ENCODE results near the gene LRP2. TPM values are rescaled to one million over a fixed set of nuclear protein-coding genes. Genes with fewer than 3 reads are reported as not detected.
"Not testable (repeated sequence)": the region's sequence is repeated elsewhere in the genome, so short reads cannot be mapped to it uniquely, and the experiment has no call there.

The LRP2 gene
- total RNA-seq = 0.14 TPM
- long read RNA-seq = 0 reads

DNA sequence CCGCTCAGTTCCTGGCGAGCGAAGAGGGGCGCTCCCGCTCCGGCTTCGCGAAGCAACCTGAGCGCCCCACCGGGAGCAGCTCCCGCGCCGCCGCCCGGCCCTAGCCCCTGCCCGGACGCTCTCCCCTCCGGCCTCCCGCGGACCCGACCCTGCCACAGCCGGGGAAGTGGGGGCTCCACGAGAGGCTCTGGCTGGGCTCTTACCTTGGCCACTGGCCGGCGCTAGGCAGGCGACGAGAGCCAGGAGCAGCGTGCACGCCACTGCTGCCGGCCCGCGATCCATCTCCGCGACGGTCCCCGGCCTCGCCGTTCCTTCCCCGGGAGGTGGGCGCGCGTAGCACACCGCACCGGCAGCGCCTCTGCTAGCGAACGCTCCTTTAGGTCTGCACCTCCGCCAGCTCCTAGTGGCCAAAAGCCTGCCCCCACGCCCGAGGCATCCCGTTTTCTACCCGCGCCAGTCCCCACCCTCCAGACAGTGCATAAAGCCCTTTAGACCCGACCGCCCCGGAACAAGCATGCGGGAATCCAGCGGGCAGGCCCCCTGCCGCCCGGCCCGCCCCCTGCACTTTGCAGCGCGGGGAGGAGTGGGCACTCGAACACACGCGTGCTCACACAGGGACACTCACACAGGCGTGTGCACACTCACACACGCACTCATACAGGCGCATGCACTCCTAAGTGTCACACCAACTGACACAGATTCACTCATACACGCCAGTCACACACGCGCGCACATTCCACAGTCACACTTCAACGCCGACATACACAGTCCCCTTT is at the start of gene LRP2:
TSS of gene LRP2 (minus strand) at position 417 of the 776 bp plus-strand sequence. CDS start at position 282, 135 bp downstream.
- DNase-seq (ENCODE audit: missing footprints) (peak; percentile 53), ATAC-seq (no peak)
- intact Hi-C loops (cut with DNase I) = no loop called here

DNA sequence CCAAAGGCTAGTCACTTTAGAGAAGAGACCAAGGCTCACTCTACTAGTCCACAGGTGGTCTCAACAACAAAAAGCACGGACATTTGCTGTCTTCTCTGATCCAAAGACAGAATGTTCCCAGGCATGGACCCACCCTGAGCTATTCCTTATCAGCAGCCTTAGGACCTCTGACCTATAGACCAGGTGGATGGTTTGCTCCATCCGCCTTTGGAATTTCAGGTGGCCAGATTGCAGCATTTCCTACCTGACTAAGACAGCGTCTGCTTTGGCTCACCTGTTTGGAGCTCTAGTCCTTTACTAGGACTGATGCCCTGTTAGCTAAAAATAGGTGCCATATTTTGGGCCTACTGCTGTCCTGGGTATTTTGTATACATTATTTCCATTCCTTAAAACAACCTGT is 44.6 kb upstream of the LRP2 start:
- intact Hi-C loops (cut with DNase I) = no loop called here
- no peak for ATAC-seq
- no peak for DNase-seq (ENCODE audit: missing footprints)

DNA sequence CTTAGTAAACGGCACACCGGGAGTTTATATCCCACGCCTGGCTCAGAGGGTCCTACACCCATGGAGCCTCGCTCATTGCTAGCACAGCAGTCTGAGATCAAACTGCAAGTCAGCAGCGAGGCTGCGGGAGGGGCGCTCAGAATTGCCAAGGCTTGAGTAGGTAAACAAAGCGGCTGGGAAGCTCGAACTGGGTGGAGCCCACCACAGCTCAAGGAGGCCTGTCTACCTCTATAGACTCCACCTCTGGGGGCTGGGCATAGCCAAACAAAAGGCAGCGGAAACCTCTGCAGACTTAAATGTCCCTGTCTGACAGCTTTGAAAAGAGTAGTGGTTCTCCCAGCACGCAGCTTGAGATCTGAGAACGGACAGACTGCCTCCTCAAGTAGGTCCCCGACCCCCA is 37.2 kb upstream of the LRP2 start:
- DNase-seq (ENCODE audit: missing footprints); ATAC-seq: not testable (repeated sequence)
- intact Hi-C loops (cut with DNase I) = loop anchor here (5.0 to 10.0 kb wide), 2 partner anchors 295 to 437 kb away; no protein-coding TSS in a partner anchor

DNA sequence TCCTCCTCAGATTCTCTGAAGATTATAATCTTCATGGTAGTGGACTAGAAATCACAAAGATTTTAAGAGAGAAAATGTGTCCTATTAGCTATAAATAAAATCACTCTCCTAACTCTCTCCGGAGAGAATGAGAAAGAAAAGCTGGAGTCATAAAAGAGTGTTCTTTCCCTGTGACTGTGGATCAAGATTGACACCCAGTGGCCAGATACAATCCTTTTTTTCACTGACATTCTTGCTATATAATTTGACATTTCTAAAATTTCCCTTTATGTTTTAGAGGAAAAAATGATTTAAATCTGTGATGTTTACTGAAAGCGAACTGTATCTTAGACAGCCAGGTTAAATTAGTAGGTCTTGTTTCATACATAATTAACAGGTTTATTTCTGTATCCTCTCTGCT is 35.4 kb upstream of the LRP2 start:
- intact Hi-C loops (cut with DNase I) = loop anchor here (5.0 to 10.0 kb wide), 2 partner anchors 293 to 435 kb away; no protein-coding TSS in a partner anchor
- DNase-seq (ENCODE audit: missing footprints) = no peak
- ATAC-seq = no peak

DNA sequence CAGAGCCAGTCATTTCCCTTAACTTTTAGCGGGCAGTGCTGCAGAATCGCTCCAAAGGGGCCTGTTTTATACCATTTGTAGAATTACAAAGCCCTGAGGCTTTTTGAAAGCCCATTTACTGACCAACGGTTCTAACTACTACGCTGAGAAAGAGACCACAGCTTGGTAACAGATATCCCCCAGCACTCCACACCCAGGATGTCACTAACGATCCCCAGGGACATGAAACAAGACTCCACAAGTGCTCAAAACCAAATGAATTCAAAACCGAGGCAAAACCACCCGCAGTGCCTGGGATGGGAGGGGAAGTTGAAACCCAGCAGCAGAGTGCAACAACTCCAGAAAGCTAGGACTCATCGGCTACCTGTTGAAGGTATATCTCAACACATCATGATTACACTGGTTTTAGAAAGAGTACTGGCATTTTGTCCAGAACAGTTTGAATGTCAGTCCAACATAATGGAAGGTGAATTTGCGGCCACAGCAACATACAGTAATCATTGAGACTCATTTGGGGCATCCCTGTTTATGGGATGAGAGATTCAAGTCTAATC is 33.6 kb upstream of the LRP2 start:
- ATAC-seq (no peak), DNase-seq (ENCODE audit: missing footprints) (no peak)
- intact Hi-C loops (cut with DNase I) = loop anchor here (5.0 to 10.0 kb wide), 2 partner anchors 291 to 434 kb away; no protein-coding TSS in a partner anchor

DNA sequence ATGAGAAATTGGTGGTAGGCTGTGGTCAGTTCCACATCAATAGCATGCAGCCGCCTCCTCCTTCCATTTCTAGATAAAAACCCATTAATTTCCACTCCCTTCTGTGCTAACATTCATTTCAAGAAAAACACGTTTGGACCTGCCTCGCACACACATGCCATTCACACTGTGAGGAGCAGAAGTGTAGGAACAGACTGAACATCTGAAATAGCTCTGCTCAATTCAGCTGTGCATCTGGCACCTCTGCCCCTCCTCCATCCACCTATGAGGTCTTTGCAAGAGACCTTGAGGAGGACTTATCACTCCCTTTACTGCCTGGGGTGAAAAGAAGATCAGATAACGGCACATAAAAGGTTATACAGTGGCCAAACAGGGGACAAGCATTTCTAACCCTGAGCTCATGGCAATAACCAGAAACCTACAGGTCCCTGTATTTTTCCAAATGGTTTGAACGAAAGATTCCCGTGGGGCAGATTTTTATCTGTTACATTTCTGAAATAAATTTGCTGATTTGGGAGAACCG is 30.8 kb upstream of the LRP2 start:
- intact Hi-C loops (cut with DNase I) = loop anchor here (10.0 kb wide), 1 partner anchor 288 kb away; no protein-coding TSS in a partner anchor
- ATAC-seq (no peak), DNase-seq (ENCODE audit: missing footprints) (no peak)

DNA sequence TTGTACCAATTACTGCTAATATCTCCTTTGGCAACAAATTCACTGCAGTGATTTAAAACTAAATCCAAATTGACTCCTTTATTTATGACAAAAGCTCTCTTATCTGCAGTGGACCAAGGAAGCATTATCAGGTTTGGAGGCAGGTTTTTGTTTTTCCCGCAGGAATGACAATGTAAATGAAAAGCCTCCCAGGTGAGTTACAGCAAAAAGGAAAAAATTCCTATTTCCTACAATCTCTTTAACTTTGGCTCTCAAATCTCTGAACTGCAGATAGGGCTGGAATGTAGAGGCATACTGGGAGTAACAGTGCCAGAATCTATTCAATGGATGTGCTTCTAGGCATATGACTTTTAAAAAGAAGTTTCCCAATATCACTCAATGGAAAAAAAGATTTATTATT is 28.9 kb upstream of the LRP2 start:
- ATAC-seq (no peak), DNase-seq (ENCODE audit: missing footprints) (no peak)
- intact Hi-C loops (cut with DNase I) = loop anchor here (10.0 kb wide), 1 partner anchor 286 kb away; no protein-coding TSS in a partner anchor

DNA sequence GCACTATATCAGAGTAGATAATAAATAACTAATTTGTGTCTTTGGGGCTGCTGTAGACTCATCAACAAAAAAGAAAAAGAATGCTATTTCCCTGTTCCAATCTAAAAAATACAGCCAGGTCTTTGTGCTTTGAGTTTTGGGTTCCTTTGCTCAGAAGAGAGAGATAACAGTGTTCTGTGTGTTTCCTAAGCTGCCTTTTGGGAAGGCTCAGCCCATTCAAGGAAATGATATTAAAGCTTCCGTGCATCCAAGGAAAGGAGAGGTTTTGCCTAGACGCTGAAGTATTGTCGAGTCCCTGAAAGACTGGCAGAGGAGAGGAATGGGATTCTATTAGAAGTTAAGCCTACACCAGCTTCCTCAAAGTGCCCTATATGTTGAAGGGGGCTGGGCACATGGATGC is 25.8 kb upstream of the LRP2 start:
- DNase-seq (ENCODE audit: missing footprints) = no peak
- intact Hi-C loops (cut with DNase I) = no loop called here
- ATAC-seq = no peak

DNA sequence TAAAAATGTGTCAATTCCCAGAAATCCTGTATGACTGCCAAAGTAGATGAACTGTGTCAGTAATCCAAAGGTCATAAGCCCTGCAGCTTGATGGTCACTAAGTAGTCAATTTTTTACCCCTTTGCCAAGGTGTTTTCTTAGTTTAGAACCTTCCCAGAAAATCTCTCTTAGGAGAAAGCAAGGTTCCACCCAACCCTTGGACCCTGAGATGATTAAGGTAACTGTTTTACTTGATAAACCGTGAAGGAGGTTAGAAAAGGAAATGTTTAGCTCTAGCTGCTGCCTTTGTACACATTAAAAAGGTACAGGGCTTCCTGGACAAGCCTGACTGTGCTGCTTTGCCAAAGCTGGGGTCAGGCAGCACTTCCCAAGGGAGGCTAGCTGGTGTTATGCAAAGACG is 24.4 kb upstream of the LRP2 start:
- DNase-seq (ENCODE audit: missing footprints) (no peak), ATAC-seq (no peak)
- intact Hi-C loops (cut with DNase I) = no loop called here

DNA sequence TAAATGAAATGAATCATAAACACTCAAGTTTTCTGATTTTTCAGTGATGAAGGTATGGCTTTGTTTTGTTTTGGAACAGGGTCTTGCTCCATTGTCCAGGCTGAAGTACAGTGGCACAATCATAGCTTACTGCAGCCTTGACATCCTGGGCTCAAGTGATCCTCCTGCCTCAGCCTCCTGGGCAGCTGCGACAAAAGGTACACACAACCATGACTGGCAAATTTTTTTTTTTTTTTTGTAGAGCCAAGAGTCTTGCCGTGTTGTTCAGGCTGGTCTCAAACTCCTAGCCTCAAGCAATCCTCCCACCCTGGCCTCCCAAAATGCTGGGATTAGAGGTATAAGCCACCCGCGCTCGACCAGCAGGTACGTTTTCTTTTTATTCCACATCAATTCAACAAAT is 22.5 kb upstream of the LRP2 start:
- intact Hi-C loops (cut with DNase I) = no loop called here
- DNase-seq (ENCODE audit: missing footprints) (no peak), ATAC-seq (no peak)

DNA sequence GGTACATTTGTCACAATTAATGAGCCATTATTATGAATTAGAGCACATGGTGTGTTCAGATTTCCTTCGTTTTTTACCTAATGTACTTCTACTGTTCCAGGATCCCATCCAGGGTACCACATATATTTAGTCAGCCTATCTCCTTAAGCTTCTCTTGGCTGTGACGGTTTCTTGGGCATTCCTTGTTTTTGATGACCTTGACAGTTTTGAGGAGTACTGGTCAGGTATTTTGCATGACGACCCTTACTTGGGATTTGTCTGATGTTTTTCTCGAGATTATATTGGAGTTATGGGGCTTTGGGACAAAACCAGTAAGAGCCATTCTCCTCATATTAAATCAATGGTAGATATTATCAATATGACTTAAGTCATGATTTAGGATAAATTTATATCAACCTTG is 10.2 kb upstream of the LRP2 start:
- intact Hi-C loops (cut with DNase I) = no loop called here
- no peak for DNase-seq (ENCODE audit: missing footprints)
- no peak for ATAC-seq

DNA sequence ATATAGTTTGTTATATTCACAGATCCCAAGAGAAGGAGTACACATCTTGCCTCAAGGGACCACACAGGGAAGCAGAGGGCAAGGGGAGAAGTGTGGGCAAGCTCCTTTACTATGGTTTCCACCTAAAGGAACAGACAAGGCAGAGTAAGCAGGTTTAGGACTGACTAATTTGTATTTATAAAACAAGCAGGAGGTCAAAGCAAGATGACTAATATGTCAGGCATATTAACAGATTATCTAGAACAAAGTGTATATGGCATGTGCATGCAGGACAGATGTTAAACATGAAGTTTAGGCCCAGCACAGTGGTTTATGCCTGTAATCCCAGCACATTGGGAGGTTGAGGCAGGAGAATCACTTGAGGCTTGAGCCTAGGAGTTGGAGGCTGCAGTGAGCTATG is 3.7 kb upstream of the LRP2 start:
- intact Hi-C loops (cut with DNase I) = no loop called here
- no peak for DNase-seq (ENCODE audit: missing footprints)

DNA sequence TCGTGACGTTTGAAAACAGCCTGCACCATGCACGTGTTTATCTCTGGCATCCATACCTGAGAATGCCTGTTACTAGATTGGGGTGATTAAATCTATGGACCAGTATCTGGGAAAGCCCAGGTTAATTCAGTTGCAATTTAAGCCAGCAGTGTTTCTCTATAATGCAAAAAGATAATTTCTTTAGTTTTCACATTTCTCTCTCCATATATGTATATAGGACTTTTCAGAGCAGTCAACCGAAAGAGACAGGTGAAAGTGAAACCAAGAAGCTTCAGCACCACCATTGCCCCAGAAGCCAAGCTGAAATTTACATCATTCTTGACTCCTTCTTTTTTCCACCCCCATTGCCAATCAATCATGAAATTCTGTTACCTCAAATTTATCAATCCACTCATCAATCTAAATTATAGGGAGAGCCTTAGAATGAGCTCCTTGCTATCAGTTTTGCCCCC is 2.7 kb upstream of the LRP2 start:
- no peak for ATAC-seq
- no peak for DNase-seq (ENCODE audit: missing footprints)
- intact Hi-C loops (cut with DNase I) = no loop called here

More for the DNA sequence above, 3.7 kb upstream of the LRP2 start:
- ATAC-seq = no peak

DNA sequence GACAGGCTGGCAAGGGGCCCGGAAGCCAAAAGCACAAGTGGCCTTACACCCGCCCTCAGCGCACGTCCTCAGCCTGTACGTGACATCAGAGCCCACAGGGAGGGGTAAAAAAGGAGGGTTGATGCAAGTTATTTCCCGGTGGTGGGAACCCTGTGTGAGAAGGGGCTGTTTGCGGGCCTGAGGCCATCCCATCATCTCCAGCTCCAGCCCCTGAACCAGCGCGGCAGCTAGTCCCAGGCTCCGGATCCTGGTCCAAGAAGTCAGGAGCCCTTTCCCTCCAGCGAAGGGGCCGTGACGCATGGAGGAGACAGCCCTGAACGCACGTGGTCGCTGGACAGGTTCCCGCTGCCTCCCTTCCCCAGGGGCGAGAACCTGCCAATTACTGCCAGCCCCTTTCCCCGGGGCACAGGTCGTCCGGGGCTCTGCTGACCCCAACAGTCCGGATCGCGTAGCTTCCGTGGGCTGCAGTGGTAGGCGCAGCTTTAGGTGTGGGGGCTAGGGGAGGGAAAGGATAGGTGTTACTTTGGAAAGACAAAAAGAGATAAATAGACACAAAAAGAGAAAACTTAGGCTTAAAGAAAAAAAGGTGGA is 1.3 kb upstream of the LRP2 start:
- ATAC-seq (no peak), DNase-seq (ENCODE audit: missing footprints) (peak; percentile 59)
- intact Hi-C loops (cut with DNase I) = no loop called here

DNA sequence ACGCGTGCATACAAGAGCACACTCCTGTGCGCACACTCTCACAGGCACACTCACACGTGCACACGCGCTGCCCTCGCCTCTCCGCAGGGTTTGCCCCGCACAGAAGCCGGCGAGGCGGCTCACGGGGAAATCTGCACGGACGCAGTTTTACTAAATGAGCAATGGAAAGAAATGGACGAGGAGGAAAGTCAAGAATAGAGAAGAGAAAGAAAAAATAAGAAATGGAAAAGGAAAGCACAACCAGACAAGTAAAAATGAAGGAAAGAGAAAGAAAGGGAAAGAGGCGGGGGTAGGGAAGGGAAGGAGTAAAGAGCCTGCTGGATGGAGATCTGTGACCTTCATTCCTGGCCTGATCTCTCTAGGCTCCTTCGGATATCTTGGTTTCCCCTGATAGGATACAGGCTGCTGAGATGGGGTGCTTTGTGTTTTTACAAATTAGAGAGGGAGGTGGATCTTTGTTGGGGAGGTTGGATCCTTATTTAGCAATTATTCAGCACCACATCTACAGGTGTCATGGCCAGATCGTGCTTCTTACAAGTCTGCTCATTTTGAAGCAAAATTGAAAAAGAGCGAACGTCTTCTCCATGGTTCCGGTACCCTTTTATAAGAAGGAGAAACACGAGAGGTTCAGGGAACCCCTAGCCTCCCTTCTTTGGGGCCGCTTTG is 693 bp upstream of the LRP2 start:
- intact Hi-C loops (cut with DNase I) = no loop called here
- no peak for ATAC-seq
- no peak for DNase-seq (ENCODE audit: missing footprints)

DNA sequence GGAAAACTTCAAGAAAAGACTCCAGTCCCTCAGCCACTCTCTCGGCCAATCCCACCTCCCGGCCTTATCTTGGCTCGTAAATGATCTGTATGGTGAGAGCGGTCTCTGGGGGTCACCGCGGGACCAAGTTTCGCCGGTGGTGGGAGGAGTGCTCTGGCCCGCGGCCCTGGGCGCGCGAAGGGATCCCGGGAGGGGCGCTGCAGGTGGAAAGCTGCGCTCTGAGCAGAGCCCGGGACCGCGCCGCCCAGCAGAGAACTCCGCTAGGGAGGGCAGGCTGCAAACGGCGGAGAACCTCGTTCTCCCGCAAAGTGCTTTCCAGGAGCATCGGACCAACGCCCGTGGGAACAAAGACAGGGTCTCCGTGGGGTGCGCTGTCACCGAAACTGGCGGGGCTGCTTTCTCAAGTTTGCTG is 622 bp downstream of the LRP2 start:
- DNase-seq (ENCODE audit: missing footprints) (no peak), ATAC-seq (no peak)
- intact Hi-C loops (cut with DNase I) = no loop called here

DNA sequence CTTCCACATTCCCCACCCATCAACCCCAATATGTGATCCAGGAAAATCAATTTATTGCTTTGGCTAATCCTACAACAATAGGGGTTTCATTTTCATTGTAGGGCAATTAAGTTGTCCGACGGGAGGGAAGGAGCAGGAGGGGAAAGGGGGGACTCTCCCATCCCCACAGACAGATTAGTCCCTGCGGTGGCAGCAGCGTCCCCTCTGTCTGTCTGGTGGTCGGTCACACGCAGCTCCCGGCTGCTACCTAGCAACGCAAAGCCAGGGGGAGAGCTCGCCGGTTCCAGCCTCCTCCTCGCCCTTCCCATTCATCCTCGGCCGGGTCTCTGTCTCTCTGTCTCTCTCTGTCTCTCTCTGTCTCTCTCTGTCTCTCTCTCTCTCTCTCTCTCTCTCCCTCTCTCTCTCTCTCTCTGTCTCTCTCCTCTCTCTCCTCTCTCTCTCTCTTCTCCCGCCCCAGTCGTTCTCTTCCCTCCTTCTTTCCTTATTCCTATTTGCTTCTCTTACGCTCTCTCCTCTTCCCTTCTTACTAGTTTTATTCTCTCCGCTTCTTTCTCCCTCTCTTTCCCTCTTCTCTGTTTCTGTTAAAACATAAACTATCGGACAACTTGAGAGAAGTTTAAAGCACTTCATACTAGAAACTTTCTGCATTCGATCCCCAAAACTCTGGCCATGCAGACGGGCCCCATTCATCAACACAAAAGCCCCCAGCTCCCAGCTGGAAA is 1.2 kb downstream of the LRP2 start:
- DNase-seq (ENCODE audit: missing footprints) = no peak
- ATAC-seq = no peak
- intact Hi-C loops (cut with DNase I) = no loop called here

DNA sequence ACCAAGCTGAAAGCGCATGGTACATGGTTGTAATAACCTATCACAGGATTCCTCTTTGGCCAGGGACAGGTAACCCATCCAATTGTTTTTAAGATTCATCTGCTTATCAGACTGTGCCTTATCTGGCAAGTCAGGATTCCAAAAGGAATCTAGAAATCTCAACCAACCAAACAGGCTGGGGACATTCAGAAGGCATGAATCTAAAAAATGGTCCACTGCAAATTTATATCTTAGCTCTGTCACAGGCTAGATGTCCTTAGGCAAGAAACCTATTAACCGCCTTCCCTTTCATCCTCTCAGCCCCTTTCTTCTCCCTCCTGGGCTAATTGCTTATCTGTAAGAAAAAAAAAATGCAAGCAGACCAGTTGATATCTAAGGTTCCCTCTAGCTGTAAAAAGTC is 4.3 kb downstream of the LRP2 start:
- DNase-seq (ENCODE audit: missing footprints) (no peak), ATAC-seq (no peak)
- intact Hi-C loops (cut with DNase I) = no loop called here

DNA sequence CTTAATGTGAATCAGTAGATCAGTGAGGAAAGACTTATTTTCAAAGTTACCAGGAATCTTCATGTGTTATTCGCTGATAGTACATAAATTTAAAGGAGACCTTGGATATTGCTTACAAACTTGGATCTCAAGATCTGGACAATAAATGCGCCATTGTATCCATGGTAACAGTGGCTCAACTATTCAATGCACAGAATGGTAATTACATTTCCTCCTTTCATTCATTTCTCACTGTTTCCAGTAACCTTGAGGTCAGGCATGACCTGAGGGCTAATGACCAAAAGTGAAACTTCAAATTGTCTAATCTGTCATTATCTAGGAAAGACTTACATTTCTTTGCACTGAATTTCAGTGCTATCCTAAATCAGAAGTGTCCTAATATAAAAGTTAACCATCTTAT is 8.1 kb downstream of the LRP2 start:
- no peak for ATAC-seq
- DNase-seq (ENCODE audit: missing footprints) = no peak
- intact Hi-C loops (cut with DNase I) = no loop called here
